OCI-M1 (cell line): ENCODE measurements around the gene CDX1.

Source experiments
- DNase-seq: peaks from one replicate; lab custom pipeline; 2025; lab: John Stamatoyannopoulos, UW

Gene CDX1

DNA sequence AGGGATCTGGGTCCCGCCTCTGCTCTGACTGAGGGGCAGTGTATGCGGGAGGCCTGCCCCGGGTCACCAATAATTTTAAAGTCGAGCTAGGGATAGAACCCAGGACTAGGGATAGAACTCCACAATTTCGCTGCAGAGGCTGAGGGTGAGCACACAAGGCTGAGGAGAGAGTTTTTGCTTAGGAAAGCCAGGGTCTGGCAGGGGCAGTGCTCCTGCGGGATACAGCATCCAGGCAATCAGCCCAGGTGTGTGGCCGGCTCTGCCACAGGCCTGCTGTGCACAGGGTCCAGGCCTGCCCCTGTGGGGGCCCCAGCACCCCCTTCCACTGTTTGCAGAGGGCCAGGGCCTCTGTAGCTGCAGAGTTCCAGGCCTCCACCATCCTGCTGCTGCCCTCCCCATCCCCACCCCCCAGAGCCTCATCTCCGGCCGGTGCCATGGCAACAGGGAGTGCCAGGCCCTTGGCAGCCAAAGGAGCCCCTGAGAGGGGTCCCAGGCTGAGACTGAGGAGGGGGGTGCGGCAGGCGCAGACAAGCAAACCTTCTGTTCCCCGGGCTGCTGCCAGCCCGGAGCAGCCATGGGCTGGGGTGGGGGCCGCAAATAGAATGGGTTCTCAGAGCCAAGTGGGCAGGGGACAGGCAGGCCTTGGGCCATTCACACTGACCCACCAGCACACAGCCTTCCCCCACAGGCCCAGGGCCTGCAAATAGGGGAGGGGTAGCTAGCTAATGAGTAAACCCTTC is 19.5 kb upstream of the CDX1 start:
- DNase-seq, result no peak

DNA sequence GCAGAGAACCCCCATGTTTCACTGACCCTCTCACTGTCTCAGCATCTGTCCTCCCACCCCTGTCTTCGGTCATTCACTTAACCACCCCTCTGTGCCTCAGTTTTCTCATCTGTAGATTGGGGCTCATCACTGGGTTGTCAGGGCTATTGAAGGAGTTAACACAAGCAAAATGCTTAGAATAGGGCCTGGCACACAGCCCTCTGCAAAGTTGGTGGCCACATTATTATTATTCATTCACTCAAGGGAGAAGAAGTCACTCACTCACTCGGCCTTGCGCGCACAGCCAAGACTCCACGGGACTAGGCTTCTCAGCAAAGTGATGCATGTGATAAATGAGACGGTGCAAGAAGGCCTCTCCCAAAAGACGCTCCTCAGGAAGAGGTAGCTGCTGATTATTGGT is 18.9 kb upstream of the CDX1 start:
- DNase-seq, result no peak

GRCh38 chr5:150148117-150148927 is 18.3 kb upstream of the CDX1 start:
- DNase-seq, result no peak

DNA sequence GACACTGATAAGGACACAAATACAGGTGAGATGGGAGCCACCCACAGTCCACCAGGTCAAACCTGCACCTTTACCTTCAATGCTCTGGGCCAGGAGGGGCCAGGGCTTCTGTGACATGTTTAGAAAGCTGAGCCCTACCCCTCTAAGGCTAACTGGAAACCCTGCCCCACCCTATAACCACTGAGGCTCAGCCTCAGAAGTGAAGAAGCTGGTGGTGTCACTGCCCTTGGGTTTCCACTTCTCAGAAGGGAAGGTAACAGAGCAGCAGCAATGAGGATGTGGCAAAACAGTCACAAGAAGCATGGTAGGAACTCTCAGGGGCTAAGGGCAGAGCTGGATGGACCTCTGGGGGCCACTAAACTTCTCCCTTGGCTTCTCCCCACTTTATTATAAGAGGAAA is 17.0 kb upstream of the CDX1 start:
- DNase-seq, result no peak

DNA sequence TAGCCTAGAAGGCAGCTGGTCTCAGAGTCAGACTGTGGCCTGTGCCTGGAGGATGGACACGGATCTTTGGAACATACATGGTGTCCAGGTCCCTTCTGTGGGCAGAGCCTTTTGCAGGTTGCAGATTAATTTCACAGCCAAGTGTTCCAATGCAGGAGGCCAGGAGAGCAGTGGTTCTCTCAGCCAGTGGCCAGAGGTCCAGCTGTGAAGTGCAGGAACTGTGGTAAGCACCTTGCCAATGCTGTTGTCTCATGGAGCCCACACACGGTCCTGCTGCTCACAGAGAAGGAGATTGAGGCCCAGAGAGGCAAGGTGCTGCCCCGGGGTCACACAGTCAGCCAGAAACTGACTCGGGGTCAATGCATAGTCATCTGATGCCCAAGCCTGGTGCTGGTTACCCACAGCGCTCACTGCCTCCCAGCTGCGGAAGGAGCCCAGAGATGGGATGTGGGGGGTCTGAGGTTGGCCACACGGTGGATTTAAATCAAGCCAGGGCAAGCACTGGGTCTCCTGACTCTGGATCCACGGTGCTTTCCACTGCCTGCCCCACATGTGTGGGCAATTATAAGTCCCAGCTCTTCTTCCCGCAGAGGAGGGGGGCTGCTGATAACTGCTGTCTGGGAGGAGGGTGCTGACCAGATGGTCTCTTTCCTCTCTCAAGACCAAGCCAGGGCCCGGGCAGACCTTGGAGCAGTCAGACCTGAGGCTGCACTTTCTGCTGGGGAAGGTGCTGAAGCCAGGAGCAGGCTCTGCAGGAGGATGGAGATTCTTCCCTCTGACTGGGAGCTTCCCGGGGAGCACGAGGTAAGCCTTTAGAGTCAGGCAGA is 13.7 kb upstream of the CDX1 start:
- DNase-seq, result no peak

DNA sequence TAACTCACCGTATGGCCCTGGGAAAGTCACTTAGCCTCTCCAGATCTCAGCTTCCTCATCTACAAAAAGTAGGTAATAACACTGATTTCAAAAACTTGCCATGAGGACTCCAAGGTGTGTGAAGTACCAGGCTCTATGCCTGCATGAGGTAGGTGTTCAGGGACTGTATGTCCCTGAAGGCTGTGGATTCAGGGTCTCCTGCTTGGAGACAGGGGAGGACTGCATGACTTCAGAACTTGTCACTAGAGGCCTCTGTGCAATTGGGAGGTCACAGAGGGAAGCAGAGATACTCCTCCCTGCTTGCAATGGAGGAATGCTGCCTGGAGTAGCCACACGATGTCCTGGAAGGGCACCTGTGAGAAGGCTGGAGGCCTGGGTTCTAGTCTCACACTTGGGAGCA is 13.1 kb upstream of the CDX1 start:
- DNase-seq, result no peak

- DNase-seq, result peak; percentile 65
These were observed 12.5 kb upstream of the CDX1 start for GRCh38 chr5:150153957-150154617.

- no peak for DNase-seq
These were observed 11.9 kb upstream of the CDX1 start for GRCh38 chr5:150154618-150155128.

DNA sequence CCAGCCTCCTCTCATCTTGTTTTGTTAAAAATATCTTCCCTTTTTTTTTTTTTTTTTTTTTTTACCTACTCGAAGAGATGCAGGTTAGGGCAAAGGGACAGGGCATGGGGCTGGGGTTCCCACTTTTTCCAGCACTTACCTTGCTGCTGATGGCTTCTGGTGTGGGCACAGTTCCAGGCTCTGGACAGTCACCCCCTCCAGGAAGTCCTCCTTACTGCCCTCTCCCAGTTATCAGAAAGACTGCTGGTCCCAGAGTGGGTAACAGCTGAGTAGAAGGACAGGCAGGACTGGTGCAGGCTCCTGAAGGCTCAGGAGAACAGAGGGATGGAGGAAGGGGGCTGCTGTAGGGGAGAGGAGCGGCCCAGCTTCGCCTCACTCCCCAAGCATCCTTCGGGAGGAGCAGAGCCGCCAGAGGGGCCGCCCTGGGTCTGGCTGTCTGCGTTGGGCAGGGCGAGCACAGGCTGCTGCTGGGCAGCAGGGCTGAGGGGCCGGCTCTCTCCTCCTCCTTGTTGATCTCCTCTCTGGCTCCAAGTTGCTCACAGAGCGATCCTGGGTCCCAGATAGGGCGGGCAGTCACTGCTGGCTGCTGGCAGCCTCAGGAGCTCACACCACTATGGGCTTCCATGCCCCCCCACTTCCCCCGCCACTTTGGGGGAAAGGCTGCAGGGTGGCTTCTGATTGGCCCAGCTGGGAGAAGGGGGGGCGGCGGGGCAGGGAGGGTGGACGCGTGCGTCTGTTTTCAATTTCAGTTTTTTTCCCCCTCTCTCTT is 11.1 kb upstream of the CDX1 start, which contains the start of gene PDGFRB:
TSS of gene PDGFRB (minus strand) at position 588 of the 769 bp plus-strand sequence. CDS start 18,798 bp downstream, outside the sequence.
- peak; percentile 27 for DNase-seq

GRCh38 chr5:150156027-150156368 is 10.6 kb upstream of the CDX1 start:
- no peak for DNase-seq

- no peak for DNase-seq
These were observed 10.0 kb upstream of the CDX1 start for GRCh38 chr5:150156540-150156939.

- no peak for DNase-seq
These were observed 9.4 kb upstream of the CDX1 start for GRCh38 chr5:150157168-150157567.

- no peak for DNase-seq
These were observed 8.2 kb upstream of the CDX1 start for GRCh38 chr5:150158170-150158949.

DNA sequence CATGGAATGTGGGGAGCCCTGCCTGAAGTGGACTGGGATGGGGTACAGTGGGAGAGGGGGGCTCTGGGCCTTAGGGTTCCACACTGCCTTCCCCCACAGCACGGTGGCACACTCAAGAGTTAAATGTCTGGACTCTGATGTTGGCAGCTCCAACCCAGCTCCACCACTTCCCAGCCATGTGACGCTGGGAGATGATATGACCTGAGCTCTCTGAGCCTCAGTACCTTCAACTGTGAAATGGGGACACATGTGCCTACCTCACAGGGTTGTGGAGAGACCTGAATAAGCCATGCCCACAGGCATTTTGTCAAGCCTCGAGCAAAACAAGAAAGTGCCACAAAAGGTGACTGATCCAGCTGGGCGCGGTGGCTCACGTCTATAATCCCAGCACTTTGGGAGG is 7.5 kb upstream of the CDX1 start:
- no peak for DNase-seq

GRCh38 chr5:150159741-150160179 is 6.8 kb upstream of the CDX1 start:
- DNase-seq, result no peak

DNA sequence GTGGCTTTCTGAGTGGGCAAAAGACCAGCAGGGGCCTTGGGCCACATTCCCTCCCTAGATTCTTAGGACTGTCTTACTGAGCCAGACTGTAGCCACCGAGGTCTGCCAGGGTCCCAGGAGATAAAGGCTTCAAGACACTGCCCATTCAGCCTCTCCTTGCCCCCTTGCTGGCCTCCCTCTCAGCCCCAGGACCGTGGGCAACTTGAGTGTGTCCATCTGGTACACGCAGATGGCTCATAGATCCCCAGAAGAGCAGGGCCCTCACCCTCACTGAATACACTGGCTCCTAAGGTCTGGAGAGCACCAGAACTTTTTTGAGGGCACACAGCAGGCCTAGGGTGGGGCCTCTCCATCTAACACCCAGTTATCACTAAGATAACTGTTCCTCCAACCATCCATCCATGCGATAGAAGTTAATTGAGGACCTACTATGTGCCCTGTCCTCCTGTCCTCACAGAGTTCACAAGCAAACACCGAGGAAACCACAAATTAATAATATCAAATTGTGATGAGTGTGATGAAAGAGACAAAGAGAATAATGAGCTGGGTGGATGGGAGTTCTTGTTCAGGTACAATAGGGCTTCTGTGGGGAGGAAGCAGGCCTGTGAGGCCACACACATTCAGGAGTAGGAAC is 6.0 kb upstream of the CDX1 start:
- no peak for DNase-seq

DNA sequence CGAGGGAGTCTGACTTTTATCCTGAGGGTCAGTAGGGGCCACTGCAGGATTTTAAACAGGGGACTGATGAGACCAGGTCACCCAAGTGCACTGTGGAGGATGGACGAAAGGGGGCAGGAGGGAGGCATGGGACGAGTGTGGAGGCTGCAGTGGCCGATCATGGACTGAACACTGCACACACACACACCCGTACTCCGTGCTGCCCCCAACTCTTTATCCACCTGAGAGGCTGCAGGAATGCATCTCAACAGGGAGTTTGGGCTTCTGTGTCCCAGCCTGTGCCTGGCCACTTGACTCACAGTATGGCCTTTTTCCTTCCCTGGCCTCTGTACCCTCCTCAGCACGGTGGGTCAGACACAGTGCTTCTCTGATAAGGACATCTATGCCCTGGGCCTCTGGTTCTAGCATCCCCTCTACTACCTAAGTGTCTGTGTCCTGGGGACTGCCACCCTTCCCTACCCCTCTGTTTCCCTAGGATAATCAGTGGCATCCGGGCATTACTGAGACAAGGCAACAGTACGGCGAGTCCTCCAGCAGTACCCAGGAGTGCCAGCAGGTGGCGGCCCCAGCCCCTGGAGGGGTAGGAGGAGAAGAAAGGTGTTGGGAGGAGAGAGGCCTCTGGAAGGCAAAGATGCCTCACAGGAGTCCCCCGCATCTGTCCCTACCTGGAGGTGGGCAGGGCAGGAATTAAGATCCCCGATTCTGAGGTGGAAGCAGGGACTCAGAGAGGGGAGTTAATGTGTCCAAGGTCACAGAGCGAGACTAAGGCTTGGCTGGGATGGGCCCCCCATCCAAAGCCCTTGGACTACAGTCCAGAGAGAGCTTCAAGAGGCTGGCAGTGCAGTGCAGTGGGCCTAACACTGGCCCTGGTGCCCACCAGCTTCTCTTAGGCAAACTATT is 5.1 kb upstream of the CDX1 start:
- peak; percentile 87 for DNase-seq

GRCh38 chr5:150162142-150162513 is 4.5 kb upstream of the CDX1 start:
- no peak for DNase-seq

DNA sequence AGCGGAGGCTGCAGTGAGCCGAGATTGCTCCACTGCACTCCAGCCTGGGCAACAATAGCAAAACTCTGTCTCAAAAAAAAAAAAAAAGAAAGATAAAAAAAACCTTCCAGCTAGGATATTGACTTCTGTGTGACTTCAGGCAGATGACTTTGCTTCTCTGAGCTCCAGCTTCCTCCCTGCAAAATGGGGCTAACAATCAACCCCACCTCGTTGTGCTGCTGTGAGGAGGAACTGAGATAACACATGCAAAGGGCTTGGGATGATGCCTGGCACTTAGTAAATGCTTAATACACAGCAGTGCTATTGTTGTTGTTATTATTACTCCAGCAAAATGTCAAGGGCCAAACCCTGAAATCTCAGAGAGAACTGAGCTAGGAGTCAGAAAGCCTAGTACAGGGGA is 3.5 kb upstream of the CDX1 start:
- DNase-seq, result no peak
